Right lobe of liver (tissue), 4 donors: ENCODE results near the gene AGAP6.
"Not testable (repeated sequence)": the region's sequence is repeated elsewhere in the genome, so short reads cannot be mapped to it uniquely, and the experiment has no call there.

Source experiments
- POLR2A ChIP-seq: fragments of 450-650 bp; IDR thresholded peaks from one replicate; pipeline ENCODE4 v1.6.1; 2017; ENCODE audit warnings: antibody characterized with exemption, mild to moderate bottlenecking
- TF ChIP-seq, protein P1 (sequence below), 4 donors: fragments of 200-600 bp in 3 of 4; fragments of 450-650 bp in 1 of 4; IDR thresholded peaks; one replicate each; pipeline versions ENCODE4 v1.5.1 to v1.8.0; 2016 to 2022; ENCODE audit warnings: antibody characterized with exemption in 4 of 4, mild to moderate bottlenecking in 2 of 4
- donor health status: DM: no; HTN: no; CAD: no.
- donor health status: DM: no; HTN: no; CAD: no.
- donor health status: DM: no; HTN: yes; CAD: no.

DNA sequence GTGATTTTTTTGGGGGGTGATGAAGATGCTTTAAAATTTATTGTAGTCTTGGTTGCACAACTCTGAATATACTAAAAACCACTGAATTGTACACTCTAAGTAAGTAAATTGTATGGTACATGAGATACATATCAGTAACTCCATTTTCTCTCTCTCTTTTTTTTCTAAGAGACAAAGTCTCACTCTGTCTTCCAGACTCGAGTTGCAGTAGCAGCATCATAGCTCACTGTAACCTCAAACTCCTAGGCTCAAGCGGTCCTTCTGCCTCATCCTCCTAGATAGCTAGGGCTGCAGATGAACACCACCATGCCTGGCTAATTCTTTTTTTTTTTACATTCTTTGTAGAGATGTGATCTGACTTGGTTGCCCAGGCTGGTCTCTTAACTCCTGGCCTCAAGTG, 39.5 kb upstream of the AGAP6 start:
- TF ChIP-seq, protein P1, sequence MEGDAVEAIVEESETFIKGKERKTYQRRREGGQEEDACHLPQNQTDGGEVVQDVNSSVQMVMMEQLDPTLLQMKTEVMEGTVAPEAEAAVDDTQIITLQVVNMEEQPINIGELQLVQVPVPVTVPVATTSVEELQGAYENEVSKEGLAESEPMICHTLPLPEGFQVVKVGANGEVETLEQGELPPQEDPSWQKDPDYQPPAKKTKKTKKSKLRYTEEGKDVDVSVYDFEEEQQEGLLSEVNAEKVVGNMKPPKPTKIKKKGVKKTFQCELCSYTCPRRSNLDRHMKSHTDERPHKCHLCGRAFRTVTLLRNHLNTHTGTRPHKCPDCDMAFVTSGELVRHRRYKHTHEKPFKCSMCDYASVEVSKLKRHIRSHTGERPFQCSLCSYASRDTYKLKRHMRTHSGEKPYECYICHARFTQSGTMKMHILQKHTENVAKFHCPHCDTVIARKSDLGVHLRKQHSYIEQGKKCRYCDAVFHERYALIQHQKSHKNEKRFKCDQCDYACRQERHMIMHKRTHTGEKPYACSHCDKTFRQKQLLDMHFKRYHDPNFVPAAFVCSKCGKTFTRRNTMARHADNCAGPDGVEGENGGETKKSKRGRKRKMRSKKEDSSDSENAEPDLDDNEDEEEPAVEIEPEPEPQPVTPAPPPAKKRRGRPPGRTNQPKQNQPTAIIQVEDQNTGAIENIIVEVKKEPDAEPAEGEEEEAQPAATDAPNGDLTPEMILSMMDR (IDR thresholded peaks at IDR 0.05) = not testable (repeated sequence)
- TF ChIP-seq POLR2A = not testable (repeated sequence)
